ENCODE data around the gene FDX2. TPM values are rescaled to one million over a fixed set of nuclear protein-coding genes. Genes with fewer than 3 reads are reported as not detected.
"Not testable (repeated sequence)": the region's sequence is repeated elsewhere in the genome, so short reads cannot be mapped to it uniquely, and the experiment has no call there.

FDX2 gene
- total RNA-seq, 3 donors from 2014 or later, result 32.5 to 43.0 (median 38.3) TPM

DNA sequence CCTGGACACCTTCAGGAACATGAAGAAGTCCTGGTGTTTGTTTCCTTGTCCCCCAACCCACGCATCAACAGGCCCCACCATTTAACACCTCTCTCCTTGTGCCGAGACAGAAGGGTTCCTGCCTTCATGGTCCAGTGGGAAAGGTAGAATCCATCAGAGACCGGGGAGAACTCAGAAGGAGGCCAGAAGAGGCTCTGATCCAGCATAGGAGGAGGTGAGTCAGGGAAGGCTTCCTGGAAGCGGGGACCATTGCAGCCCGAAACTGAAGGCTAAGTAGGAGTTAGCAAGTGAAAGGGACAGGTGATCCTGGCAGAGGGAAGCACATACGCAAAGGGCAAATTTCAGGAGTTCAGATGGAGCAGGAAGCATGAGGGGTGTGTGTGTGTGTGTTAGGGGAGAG, 23.1 kb upstream of the FDX2 start:
- no peaks in the 10 kb centered on the region for H3K9me3 Mint-ChIP-seq
- H3K4me3 Mint-ChIP-seq, result peak overlapping the region; percentile 86
- ATAC-seq (peak; percentile 25 to 27), DNase-seq (no peak)
- peaks cover 34% of the 10 kb centered on the region for H3K4me1 Mint-ChIP-seq (ENCODE audit: low read depth)
- H3K27me3 Mint-ChIP-seq (ENCODE audit: low read depth), result no peaks in the 10 kb centered on the region
- H3K36me3 Mint-ChIP-seq (ENCODE audit: insufficient read depth), result no peaks in the 10 kb centered on the region

- H3K4me1 Mint-ChIP-seq (ENCODE audit: low read depth), result peaks cover 50% of the 10 kb centered on the region
- not testable (repeated sequence) for H3K9me3 Mint-ChIP-seq; DNase-seq; H3K4me3 Mint-ChIP-seq; ATAC-seq; H3K27me3 Mint-ChIP-seq (ENCODE audit: low read depth); H3K36me3 Mint-ChIP-seq (ENCODE audit: insufficient read depth)
Observed at GRCh38 chr19:10336725-10337124, 20.9 kb upstream of the FDX2 start.

GRCh38 chr19:10335352-10335985, 19.7 kb upstream of the FDX2 start:
- ATAC-seq, result no peak
- Mint-ChIP-seq H3K27me3 (ENCODE audit: low read depth) (no peaks in the 10 kb centered on the region), H3K4me3 (no peak overlapping the region), H3K4me1 (ENCODE audit: low read depth) (peaks cover 47% of the 10 kb centered on the region), H3K36me3 (ENCODE audit: insufficient read depth) (peaks cover 2% of the 10 kb centered on the region), H3K9me3 (no peaks in the 10 kb centered on the region)
- no peak for DNase-seq

DNA sequence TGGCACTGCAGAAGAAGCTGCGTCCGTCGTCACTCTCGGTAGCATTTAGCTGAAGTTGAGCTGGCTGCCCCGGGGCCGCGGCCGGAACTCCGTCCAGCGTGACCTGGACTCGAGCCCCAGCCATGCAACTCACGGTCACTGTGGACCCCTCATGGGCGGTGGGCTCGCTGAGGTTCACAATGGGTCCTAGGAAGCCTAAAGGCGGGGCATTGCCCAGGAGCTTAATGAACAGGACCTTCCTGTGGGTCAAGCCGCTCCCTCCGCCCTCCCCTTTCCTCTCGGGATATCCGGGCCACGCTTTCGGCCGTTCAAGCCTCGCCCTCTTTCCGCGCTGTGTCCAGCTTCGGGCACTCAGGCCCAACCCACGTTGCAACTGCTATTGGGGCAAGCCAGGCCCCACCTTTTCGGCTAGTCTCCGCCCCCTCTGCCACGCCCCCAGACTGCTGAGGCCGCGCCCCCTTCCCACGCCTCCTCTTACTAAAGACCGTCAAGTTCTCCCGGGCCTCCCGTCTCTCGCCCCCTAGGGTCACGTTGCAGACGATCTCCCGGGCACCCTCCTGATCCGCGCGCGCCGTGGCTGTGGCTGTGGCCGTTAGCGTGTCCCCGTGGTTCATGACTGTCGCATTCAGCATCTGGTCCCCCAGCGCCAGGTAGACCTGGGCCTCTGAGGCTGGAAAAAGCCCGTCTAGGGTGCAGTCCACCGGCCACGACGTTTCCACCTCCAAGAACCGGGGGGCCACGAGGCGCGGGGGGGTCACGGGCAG, 19.0 kb upstream of the FDX2 start:
- Mint-ChIP-seq H3K4me1 (ENCODE audit: low read depth) (peaks cover 43% of the 10 kb centered on the region), H3K4me3 (no peak overlapping the region), H3K9me3 (no peaks in the 10 kb centered on the region), H3K27me3 (ENCODE audit: low read depth) (no peaks in the 10 kb centered on the region), H3K36me3 (ENCODE audit: insufficient read depth) (peaks cover 6% of the 10 kb centered on the region)
- DNase-seq, result no peak
- no peak for ATAC-seq

DNA sequence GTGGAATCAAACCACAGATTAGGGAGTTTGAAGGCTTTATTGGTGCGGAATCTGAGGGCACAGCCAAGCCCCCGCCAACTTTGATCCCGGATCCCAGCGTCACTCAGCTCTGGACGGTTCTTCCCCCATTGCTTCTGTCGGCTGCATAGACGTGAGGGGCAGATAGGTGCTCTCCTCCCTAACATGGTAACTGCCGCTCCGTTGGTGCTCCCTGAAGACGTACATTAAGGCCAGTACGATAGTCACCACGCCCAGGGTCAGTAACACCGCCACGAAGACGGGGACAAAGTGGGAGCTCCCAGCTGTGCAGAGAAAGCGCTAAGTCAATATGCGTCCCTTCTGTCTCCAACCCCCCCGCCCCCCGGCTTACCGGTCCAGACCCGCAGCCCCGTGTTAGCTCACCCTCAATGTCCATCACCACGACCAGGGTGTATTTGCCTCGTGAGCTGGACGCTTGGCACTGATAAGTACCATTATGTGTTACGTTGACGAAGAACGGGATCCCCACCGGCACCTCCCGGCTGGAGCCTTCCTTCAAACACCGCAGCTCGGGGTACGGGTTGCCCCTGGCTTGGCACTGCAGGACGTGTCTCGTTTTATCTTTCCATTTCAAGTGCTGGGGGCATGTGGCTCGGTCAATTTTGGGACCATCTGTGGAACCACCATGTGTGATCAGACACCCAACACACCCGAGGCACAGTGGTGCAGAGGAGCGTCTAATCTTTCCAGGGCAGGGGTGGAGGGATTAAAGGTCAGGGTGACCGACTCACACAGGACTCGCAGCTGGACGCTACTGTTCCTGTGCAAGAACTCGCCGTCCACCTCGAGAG, 18.2 kb upstream of the FDX2 start:
- Mint-ChIP-seq H3K27me3 (ENCODE audit: low read depth) (no peaks in the 10 kb centered on the region), H3K4me3 (peak overlapping the region; percentile 96), H3K9me3 (no peaks in the 10 kb centered on the region), H3K4me1 (ENCODE audit: low read depth) (peaks cover 35% of the 10 kb centered on the region), H3K36me3 (ENCODE audit: insufficient read depth) (peaks cover 9% of the 10 kb centered on the region)
- no peak for DNase-seq
- ATAC-seq, result peak; percentile 1

DNA sequence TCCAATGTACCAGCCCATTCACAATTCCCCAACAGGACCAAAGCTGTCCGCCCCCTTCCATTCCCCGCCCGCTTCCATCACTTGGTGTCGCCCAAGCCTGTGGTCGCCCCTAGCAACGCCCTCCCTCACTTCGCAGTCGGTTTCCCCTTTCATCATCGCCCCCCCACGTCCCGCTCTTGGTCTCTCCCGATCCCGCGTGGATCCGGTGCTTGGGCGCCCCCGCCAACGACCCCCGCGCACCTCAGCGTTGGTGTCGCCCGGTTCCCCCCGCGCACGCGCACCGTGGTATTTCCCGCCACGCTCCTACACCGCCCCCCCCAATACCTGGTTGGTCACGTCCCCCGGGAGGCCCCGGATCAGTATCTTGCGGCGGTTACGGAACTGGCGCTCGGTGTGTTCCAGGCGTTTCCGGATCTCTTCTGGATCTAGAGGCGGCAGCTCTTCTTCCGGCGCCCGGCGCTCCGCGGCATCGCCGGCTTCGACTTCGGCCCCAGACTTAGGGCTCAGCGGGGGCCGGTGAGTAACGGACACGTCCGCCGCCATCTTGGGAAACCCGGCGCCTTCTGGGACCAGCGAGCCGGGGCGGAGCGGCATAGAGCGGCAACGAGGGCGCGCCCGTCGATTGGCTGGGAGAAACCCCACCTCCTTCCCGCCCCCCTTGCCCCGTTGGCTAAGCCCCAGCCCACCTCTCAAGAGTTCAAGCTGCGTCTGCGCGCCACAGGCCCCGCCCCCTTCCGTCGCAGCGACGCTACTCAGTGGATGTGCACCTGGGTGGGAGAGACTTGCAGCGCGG, 17.3 kb upstream of the FDX2 start, which contains the start of gene RAVER1:
Gene RAVER1, minus strand, starts transcription at position 565 of the 793 bp plus-strand sequence. Its CDS starts 22 bp downstream, at position 543.
- H3K4me3 Mint-ChIP-seq, result peak within 1 kb of the TSS; percentile 96
- ATAC-seq (peak; percentile 93 to 96), DNase-seq (peak; percentile 98)
- peaks cover 26% of the 10 kb centered on the region for H3K4me1 Mint-ChIP-seq (ENCODE audit: low read depth)
- H3K36me3 Mint-ChIP-seq (ENCODE audit: insufficient read depth), result peaks cover 9% of the 10 kb centered on the region
- no peaks in the 10 kb centered on the region for H3K27me3 Mint-ChIP-seq (ENCODE audit: low read depth)
- no peaks in the 10 kb centered on the region for H3K9me3 Mint-ChIP-seq

- H3K9me3 Mint-ChIP-seq, result no peaks in the 10 kb centered on the region
- ATAC-seq (no peak), DNase-seq (no peak)
- H3K4me3 Mint-ChIP-seq, result peak overlapping the region; percentile 96
- peaks cover 9% of the 10 kb centered on the region for H3K36me3 Mint-ChIP-seq (ENCODE audit: insufficient read depth)
- peaks cover 25% of the 10 kb centered on the region for H3K4me1 Mint-ChIP-seq (ENCODE audit: low read depth)
- no peaks in the 10 kb centered on the region for H3K27me3 Mint-ChIP-seq (ENCODE audit: low read depth)
Observed at GRCh38 chr19:10332158-10332964, 16.5 kb upstream of the FDX2 start.

- DNase-seq (no peak), ATAC-seq (no peak)
- Mint-ChIP-seq H3K27me3 (ENCODE audit: low read depth) (no peaks in the 10 kb centered on the region), H3K9me3 (no peaks in the 10 kb centered on the region), H3K4me1 (ENCODE audit: low read depth) (peaks cover 21% of the 10 kb centered on the region), H3K36me3 (ENCODE audit: insufficient read depth) (peaks cover 9% of the 10 kb centered on the region), H3K4me3 (no peak overlapping the region)
Observed at GRCh38 chr19:10329555-10329954, 13.7 kb upstream of the FDX2 start.

GRCh38 chr19:10328558-10329429, 13.0 kb upstream of the FDX2 start:
- ATAC-seq, result no peak
- Mint-ChIP-seq H3K36me3 (ENCODE audit: insufficient read depth) (peaks cover 9% of the 10 kb centered on the region), H3K27me3 (ENCODE audit: low read depth) (no peaks in the 10 kb centered on the region), H3K4me3 (no peak overlapping the region), H3K9me3 (no peaks in the 10 kb centered on the region), H3K4me1 (ENCODE audit: low read depth) (peaks cover 16% of the 10 kb centered on the region)
- no peak for DNase-seq

GRCh38 chr19:10327793-10328192, 12.0 kb upstream of the FDX2 start:
- H3K9me3 Mint-ChIP-seq, result no peaks in the 10 kb centered on the region
- H3K27me3 Mint-ChIP-seq (ENCODE audit: low read depth), result no peaks in the 10 kb centered on the region
- H3K4me3 Mint-ChIP-seq, result no peak overlapping the region
- DNase-seq (no peak), ATAC-seq (no peak)
- peaks cover 9% of the 10 kb centered on the region for H3K36me3 Mint-ChIP-seq (ENCODE audit: insufficient read depth)
- H3K4me1 Mint-ChIP-seq (ENCODE audit: low read depth), result peaks cover 12% of the 10 kb centered on the region

GRCh38 chr19:10325732-10326131, 9.9 kb upstream of the FDX2 start:
- peaks cover 13% of the 10 kb centered on the region for H3K36me3 Mint-ChIP-seq (ENCODE audit: insufficient read depth)

GRCh38 chr19:10321874-10322835, 6.3 kb upstream of the FDX2 start:
- ATAC-seq (no peak), DNase-seq (no peak)
- Mint-ChIP-seq H3K9me3 (no peaks in the 10 kb centered on the region), H3K36me3 (ENCODE audit: insufficient read depth) (peaks cover 19% of the 10 kb centered on the region), H3K27me3 (ENCODE audit: low read depth) (no peaks in the 10 kb centered on the region), H3K4me3 (no peak overlapping the region), H3K4me1 (ENCODE audit: low read depth) (no peaks in the 10 kb centered on the region)

More at GRCh38 chr19:10325732-10326131, 9.9 kb upstream of the FDX2 start:
- DNase-seq, result no peak
- Mint-ChIP-seq H3K4me3 (no peak overlapping the region), H3K9me3 (no peaks in the 10 kb centered on the region), H3K4me1 (ENCODE audit: low read depth) (no peaks in the 10 kb centered on the region), H3K27me3 (ENCODE audit: low read depth) (no peaks in the 10 kb centered on the region)
- no peak for ATAC-seq
